Endothelial cell (in vitro differentiated cells): Measurements from ENCODE around the gene ETFDH. TPM values are rescaled to one million over a fixed set of nuclear protein-coding genes. Genes with fewer than 3 reads are reported as not detected.

Source experiments
- DNase-seq: peaks from one replicate; pipeline ENCODE4 v3.0.0; 2021; ENCODE audit warnings: low spot score
- H3K27ac Mint-ChIP-seq: one replicate; pipeline ENCODE4 v1.8.0; 2021; ENCODE audit warnings: mixed read lengths, inconsistent platforms; ENCODE audit not compliant: unreplicated experiment
- H3K27me3 Mint-ChIP-seq: one replicate; pipeline ENCODE4 v1.8.0; 2021; ENCODE audit warnings: mild to moderate bottlenecking, moderate library complexity, mixed read lengths, inconsistent platforms; ENCODE audit not compliant: unreplicated experiment
- H3K36me3 Mint-ChIP-seq: one replicate; pipeline ENCODE4 v1.8.0; 2021; ENCODE audit warnings: mild to moderate bottlenecking, low read depth, mixed read lengths, inconsistent platforms; ENCODE audit not compliant: unreplicated experiment
- H3K4me1 Mint-ChIP-seq: one replicate; pipeline ENCODE4 v1.8.0; 2021; ENCODE audit warnings: mild to moderate bottlenecking, mixed read lengths, inconsistent platforms; ENCODE audit not compliant: unreplicated experiment
- H3K4me3 Mint-ChIP-seq: one replicate; pipeline ENCODE4 v1.8.0; 2021; ENCODE audit warnings: mild to moderate bottlenecking, mixed read lengths, inconsistent platforms; ENCODE audit not compliant: unreplicated experiment
- H3K9me3 Mint-ChIP-seq: one replicate; pipeline ENCODE4 v1.8.0; 2021; ENCODE audit warnings: mixed read lengths, inconsistent platforms; ENCODE audit not compliant: unreplicated experiment
- CTCF ChIP-seq: fragments of 200-600 bp; sonication (generic); IDR thresholded peaks from one replicate; pipeline ENCODE4 v1.5.0; 2021; ENCODE audit warnings: antibody characterized with exemption; ENCODE audit not compliant: unreplicated experiment
- total RNA-seq: library from RNA; stranded (reverse); fragmentation: NEBNext Ultra II Directional; extraction: Animal tissue kit (Norgen Biotek cat#: 25700); gene quantifications from one replicate; pipeline ENCODE4 v1.2.1, GENCODE V29; 2021; ENCODE audit not compliant: unreplicated experiment

The ETFDH gene
- total RNA-seq, 1 donor from 2014 or later = 9.2 TPM

GRCh38 chr4:158644356-158644755 lies 27.7 kb upstream of the ETFDH start:
- H3K4me3 Mint-ChIP-seq = no peak overlapping the region
- no peaks in the 10 kb centered on the region for H3K27me3 Mint-ChIP-seq
- no peaks in the 10 kb centered on the region for H3K9me3 Mint-ChIP-seq
- H3K4me1 Mint-ChIP-seq = no peaks in the 10 kb centered on the region
- no peak for DNase-seq
- H3K27ac Mint-ChIP-seq = no peak overlapping the region
- TF ChIP-seq CTCF = no peak
- H3K36me3 Mint-ChIP-seq = no peaks in the 10 kb centered on the region

GRCh38 chr4:158644760-158645159 lies 27.3 kb upstream of the ETFDH start:
- Mint-ChIP-seq H3K27ac (no peak overlapping the region), H3K4me1 (no peaks in the 10 kb centered on the region), H3K4me3 (no peak overlapping the region), H3K36me3 (no peaks in the 10 kb centered on the region), H3K27me3 (no peaks in the 10 kb centered on the region), H3K9me3 (no peaks in the 10 kb centered on the region)
- no peak for TF ChIP-seq CTCF
- DNase-seq = no peak

GRCh38 chr4:158649111-158649680 lies 22.9 kb upstream of the ETFDH start:
- DNase-seq = no peak
- no peak for TF ChIP-seq CTCF
- Mint-ChIP-seq H3K4me1 (no peaks in the 10 kb centered on the region), H3K27me3 (peaks cover 2% of the 10 kb centered on the region), H3K27ac (no peak overlapping the region), H3K36me3 (no peaks in the 10 kb centered on the region), H3K4me3 (no peak overlapping the region), H3K9me3 (no peaks in the 10 kb centered on the region)

GRCh38 chr4:158652920-158653319 lies 19.2 kb upstream of the ETFDH start:
- Mint-ChIP-seq H3K4me3 (no peak overlapping the region), H3K4me1 (peaks cover 7% of the 10 kb centered on the region), H3K36me3 (no peaks in the 10 kb centered on the region), H3K9me3 (no peaks in the 10 kb centered on the region), H3K27ac (no peak overlapping the region), H3K27me3 (peaks cover 2% of the 10 kb centered on the region)
- TF ChIP-seq CTCF = no peak
- DNase-seq = no peak

GRCh38 chr4:158656439-158656838 lies 15.7 kb upstream of the ETFDH start:
- peaks cover 7% of the 10 kb centered on the region for H3K4me1 Mint-ChIP-seq
- H3K36me3 Mint-ChIP-seq = no peaks in the 10 kb centered on the region
- TF ChIP-seq CTCF = no peak
- peak; percentile 11 for DNase-seq
- no peak overlapping the region for H3K4me3 Mint-ChIP-seq
- H3K27me3 Mint-ChIP-seq = no peaks in the 10 kb centered on the region
- no peaks in the 10 kb centered on the region for H3K9me3 Mint-ChIP-seq
- H3K27ac Mint-ChIP-seq = peak overlapping the region; percentile 80
